ENCODE results near the gene E2F1. TPM values are rescaled to one million over a fixed set of nuclear protein-coding genes. Genes with fewer than 3 reads are reported as not detected.

The E2F1 gene
- total and polyA plus RNA-seq, 2 donors (not counting 1 experiment from before 2014, with no cell fraction given): 2.4 to 2.7 TPM

DNA sequence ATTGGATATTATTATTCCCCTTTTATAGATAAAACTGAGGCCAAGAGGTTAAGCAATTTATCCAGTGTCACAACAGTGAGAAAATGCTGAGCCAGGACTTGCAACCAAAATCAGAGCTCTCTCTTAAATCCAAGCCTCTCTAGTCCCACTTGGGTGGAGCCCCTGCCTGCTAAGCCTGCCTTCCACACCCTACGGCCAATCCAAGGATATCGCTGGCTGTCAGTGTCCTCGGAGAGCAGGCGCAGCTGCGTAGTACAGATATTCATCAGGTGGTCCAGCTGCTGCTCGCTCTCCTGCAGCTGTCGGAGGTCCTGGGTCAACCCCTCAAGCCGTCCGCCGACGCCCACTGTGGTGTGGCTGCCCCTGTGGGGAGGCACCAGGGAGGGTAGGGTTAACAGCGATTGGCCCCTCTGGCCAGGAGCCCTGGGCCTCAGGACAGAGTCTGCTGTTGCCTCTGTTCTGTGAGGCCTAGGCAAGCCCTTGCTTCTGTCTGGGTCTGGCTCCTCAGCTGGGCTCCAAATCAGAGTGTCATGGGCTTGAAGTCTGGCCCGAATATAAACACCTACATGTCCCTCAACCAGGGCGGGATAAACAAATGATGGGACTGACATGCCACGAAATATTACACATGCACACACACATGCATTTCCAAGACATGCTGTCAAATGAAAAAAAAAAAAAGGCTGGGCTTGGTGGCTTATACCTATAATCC, 8.0 kb downstream of the E2F1 start:
- no peaks in the 10 kb centered on the region for H3K36me3 ChIP-seq (replicated peaks in 1 of 2; ENCODE audit: control extremely low read depth in 1 of 2, control insufficient read depth in 1 of 2, extremely low read depth in 1 of 2, insufficient read depth in 2 of 2, low read length in 1 of 2)
- Mint-ChIP-seq H3K4me3 (no peak overlapping the region), H3K27me3 (no peaks in the 10 kb centered on the region), H3K4me1 (peaks cover 41% of the 10 kb centered on the region), H3K27ac (peak overlapping the region; percentile 32), H3K9me3 (ENCODE audit: insufficient read depth) (no peaks in the 10 kb centered on the region)
- intact Hi-C loops (cut with micrococcal nuclease): no loop called here
- H3K9ac ChIP-seq (ENCODE audit: low read length): no peak overlapping the region
- H3K27me3 ChIP-seq (replicated peaks in 1 of 4; ENCODE audit: control extremely low read depth in 1 of 4, control insufficient read depth in 3 of 4, insufficient read depth in 4 of 4, low read length in 3 of 4): no peaks in the 10 kb centered on the region
- POLR2A ChIA-PET: no interaction called here
- no peaks in the 10 kb centered on the region for H4K20me1 ChIP-seq (ENCODE audit: control insufficient read depth, insufficient read depth, low read length, poor library complexity, severe bottlenecking)
- ATAC-seq (ENCODE audit: low read depth): no peak
- no peak overlapping the region for H3K4me3 ChIP-seq (ENCODE audit: control extremely low read depth in 1 of 5, extremely low read depth in 1 of 5, insufficient read depth in 1 of 5, low read depth in 2 of 5, low read length in 4 of 5)
- no peak overlapping the region for H3K27ac ChIP-seq (ENCODE audit: low read length in 2 of 2)
- no peak overlapping the region for H2AFZ ChIP-seq (ENCODE audit: insufficient read depth, low read depth, low read length, poor library complexity, severe bottlenecking)
- 96% methylated on average over 15 of the region's 15 CpGs for WGBS (ENCODE audit: insufficient coverage)
- DNase-seq: no peak
- peaks cover 3% of the 10 kb centered on the region for H3K79me2 ChIP-seq (ENCODE audit: control insufficient read depth, insufficient read depth, low read length)
- peaks cover 34 to 37% of the 10 kb centered on the region in 2 donors for H3K4me1 ChIP-seq (ENCODE audit: control insufficient read depth in 2 of 2, insufficient read depth in 2 of 2, low read length in 2 of 2)
- CTCF ChIA-PET: interaction anchor here (1.7 to 2.2 kb wide), 2 partner anchors 10 to 11 kb away, joined by 5 to 29 read pairs; partner anchors contain the start of gene ACTL10
- H3K9me3 ChIP-seq (ENCODE audit: control extremely low read depth in 1 of 3, control insufficient read depth in 2 of 3, insufficient read depth in 1 of 3, low read length in 2 of 3): no peaks in the 10 kb centered on the region
- TF ChIP-seq, protein P1, sequence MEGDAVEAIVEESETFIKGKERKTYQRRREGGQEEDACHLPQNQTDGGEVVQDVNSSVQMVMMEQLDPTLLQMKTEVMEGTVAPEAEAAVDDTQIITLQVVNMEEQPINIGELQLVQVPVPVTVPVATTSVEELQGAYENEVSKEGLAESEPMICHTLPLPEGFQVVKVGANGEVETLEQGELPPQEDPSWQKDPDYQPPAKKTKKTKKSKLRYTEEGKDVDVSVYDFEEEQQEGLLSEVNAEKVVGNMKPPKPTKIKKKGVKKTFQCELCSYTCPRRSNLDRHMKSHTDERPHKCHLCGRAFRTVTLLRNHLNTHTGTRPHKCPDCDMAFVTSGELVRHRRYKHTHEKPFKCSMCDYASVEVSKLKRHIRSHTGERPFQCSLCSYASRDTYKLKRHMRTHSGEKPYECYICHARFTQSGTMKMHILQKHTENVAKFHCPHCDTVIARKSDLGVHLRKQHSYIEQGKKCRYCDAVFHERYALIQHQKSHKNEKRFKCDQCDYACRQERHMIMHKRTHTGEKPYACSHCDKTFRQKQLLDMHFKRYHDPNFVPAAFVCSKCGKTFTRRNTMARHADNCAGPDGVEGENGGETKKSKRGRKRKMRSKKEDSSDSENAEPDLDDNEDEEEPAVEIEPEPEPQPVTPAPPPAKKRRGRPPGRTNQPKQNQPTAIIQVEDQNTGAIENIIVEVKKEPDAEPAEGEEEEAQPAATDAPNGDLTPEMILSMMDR (IDR thresholded peaks at IDR 0.05): no peak
- no peak for TF ChIP-seq EZH2 (IDR thresholded peaks at IDR 0.05; ENCODE audit: borderline replicate concordance, insufficient read depth, low read depth, low read length, poor library complexity, severe bottlenecking)
- no peak overlapping the region for H3K4me2 ChIP-seq (replicated peaks; ENCODE audit: low read depth, low read length, poor library complexity, severe bottlenecking)

All from B cell (primary cell).